D721Med (cell line): ENCODE results near the gene UBE2N.
"Not testable (repeated sequence)": the region's sequence is repeated elsewhere in the genome, so short reads cannot be mapped to it uniquely, and the experiment has no call there.

Experiments
- DNase-seq: peaks from one replicate; pipeline ENCODE4 v3.0.0; 2011; ENCODE audit warnings: low spot score; ENCODE audit not compliant: insufficient read length
- FAIRE-seq: peaks from 2 replicates; lab custom pipeline; 2011; peaks lifted over from hg19 to GRCh38; lab: Jason Lieb, UNC
- CTCF ChIP-seq: IDR thresholded peaks from 2 replicates; pipeline ENCODE4 v1.5.1; 2012; ENCODE audit warnings: mild to moderate bottlenecking, control low read depth; ENCODE audit not compliant: insufficient read depth; ENCODE audit errors: missing control alignments

Gene UBE2N

GRCh38 chr12:93407963-93408283, 33.8 kb downstream of the UBE2N start:
- no peak for TF ChIP-seq CTCF
- no peak for DNase-seq
- FAIRE-seq: no peak

GRCh38 chr12:93407054-93407962, 34.4 kb downstream of the UBE2N start:
- no peak for FAIRE-seq
- TF ChIP-seq CTCF: no peak
- no peak for DNase-seq

GRCh38 chr12:93404961-93405849, 36.5 kb downstream of the UBE2N start:
- FAIRE-seq (no peak), DNase-seq (no peak)
- TF ChIP-seq CTCF: no peak

GRCh38 chr12:93403988-93404803, 37.6 kb downstream of the UBE2N start:
- DNase-seq (no peak), FAIRE-seq (no peak)
- no peak for TF ChIP-seq CTCF

GRCh38 chr12:93402333-93403311, 39.1 kb downstream of the UBE2N start:
- no peak for DNase-seq
- no peak for TF ChIP-seq CTCF
- no peak for FAIRE-seq

GRCh38 chr12:93399183-93399863, 42.4 kb downstream of the UBE2N start:
- FAIRE-seq: peak; percentile 98
- DNase-seq: not testable (repeated sequence)
